Activated CD4-positive, CD25-positive, alpha-beta regulatory T cell (primary cell): ENCODE results near the gene PLA2G15.

Experiments used
- DNase-seq, 4 experiments: peaks; one replicate each; lab custom pipeline; 2025; lab: John Stamatoyannopoulos, UW

Gene PLA2G15

DNA sequence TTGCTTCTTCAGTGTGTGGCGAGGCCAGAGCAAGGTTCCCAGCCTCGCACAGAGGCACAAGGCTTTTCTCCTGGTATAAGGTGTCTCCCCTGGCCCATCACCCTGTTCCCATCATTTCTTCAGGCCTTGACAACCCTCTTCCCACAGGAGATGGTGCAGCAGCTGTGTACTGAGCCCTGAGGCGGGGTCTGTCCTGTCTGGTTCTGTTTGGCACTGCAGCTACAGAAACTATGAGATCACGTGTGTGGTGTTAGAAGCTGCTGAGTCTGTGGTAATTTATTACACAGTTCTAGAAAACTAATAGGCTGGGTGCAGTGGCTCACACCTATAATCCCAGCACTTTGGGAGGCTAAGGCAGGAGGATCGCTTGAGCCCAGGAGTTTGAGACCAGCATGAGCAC lies 7.2 kb downstream of the PLA2G15 start:
- no peak for DNase-seq

GRCh38 chr16:68253721-68254120 lies 8.5 kb downstream of the PLA2G15 start:
- no peak for DNase-seq

GRCh38 chr16:68255712-68256111 lies 10.5 kb downstream of the PLA2G15 start:
- DNase-seq, result no peak

GRCh38 chr16:68257251-68257905 lies 12.2 kb downstream of the PLA2G15 start:
- DNase-seq, result no peak

DNA sequence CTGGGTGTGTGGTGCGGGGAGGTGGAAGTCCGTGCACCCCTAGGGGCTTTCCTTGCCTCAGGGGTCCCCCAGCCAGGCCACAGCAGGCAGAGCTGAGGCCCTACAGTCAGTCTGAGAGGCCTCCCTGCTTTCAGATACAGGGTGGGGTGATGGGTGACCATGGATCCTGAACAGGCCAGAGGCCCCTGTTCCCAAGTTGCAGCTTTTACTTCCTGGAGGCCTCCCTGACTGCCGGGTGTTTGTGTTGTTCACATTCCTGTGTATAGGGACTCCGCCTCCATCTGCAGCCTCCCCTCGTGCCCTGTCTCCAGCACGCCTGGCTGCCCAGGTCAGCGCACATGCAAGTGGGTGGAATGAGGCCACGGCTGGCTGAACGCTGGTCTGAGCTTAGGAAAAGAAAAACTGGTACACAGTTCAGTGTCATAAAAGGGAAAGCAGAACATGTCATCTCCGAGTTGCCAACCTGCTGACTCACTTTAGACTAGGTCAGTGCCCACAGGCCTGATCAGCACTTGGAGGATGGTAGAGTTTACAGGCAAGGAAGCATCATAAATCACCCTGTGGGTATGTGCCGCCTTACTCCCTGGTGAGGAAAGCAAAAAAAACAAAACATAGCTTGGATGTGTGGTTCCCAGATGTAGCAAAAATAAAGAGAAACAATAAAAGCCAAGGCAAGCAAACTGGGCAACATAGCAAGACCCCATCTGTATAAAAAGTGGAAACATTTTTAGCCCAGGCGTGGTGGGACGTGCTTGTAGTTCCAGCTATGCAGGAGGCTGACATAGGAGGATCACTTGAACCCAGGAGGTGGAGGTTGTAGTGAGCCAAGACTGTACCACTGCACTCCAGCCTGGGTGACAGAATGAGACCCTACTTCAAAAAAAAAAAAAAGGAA lies 13.0 kb downstream of the PLA2G15 start:
- no peak for DNase-seq

DNA sequence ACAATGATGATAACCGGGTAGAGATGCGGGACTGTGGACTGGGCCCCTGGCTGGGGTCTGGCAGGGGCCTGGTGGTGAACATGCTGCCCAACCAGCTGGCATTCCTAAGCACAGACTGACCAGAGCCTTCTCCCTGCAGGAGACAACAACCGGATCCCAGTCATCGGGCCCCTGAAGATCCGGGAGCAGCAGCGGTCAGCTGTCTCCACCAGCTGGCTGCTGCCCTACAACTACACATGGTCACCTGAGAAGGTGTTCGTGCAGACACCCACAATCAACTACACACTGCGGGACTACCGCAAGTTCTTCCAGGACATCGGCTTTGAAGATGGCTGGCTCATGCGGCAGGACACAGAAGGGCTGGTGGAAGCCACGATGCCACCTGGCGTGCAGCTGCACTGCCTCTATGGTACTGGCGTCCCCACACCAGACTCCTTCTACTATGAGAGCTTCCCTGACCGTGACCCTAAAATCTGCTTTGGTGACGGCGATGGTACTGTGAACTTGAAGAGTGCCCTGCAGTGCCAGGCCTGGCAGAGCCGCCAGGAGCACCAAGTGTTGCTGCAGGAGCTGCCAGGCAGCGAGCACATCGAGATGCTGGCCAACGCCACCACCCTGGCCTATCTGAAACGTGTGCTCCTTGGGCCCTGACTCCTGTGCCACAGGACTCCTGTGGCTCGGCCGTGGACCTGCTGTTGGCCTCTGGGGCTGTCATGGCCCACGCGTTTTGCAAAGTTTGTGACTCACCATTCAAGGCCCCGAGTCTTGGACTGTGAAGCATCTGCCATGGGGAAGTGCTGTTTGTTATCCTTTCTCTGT lies 14.0 kb downstream of the PLA2G15 start:
- no peak for DNase-seq

DNA sequence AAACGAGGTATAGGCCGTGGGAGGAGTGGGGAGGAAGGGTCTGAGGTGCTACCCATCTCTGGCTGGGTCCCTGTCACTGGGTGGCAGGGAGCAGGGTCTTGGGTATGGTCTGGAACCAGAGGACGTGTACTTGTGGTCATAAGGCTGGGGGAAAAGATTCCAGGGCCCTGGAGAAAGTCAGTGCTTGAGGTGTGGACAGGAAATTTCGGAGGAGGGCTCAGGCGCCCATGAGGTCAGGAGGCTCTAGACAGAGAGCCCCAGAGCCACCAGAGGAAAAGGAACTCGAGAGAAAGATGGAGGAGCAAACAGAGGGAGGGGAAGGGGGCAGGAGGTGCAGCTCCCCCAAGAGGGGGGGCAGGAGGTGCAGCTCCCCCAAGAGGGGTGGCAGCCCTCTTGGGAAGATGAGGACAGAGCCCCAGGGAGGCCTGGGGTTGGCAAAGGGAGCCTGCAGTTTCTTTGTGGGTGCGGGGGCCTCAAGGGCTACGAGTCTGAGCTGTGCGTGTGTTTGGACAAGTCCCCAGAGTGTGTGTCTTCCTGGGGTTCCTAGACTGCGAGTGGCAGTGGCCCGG lies 18.5 kb downstream of the PLA2G15 start:
- no peak for DNase-seq

- DNase-seq, result peak; percentile 63 to 71 (median 68)
Observed at GRCh38 chr16:68264128-68265077, 19.2 kb downstream of the PLA2G15 start, which contains the start of gene SLC7A6. TSS of gene SLC7A6 (plus strand) at chr16:68264526. CDS start at chr16:68274727, 10,201 bp downstream.

DNA sequence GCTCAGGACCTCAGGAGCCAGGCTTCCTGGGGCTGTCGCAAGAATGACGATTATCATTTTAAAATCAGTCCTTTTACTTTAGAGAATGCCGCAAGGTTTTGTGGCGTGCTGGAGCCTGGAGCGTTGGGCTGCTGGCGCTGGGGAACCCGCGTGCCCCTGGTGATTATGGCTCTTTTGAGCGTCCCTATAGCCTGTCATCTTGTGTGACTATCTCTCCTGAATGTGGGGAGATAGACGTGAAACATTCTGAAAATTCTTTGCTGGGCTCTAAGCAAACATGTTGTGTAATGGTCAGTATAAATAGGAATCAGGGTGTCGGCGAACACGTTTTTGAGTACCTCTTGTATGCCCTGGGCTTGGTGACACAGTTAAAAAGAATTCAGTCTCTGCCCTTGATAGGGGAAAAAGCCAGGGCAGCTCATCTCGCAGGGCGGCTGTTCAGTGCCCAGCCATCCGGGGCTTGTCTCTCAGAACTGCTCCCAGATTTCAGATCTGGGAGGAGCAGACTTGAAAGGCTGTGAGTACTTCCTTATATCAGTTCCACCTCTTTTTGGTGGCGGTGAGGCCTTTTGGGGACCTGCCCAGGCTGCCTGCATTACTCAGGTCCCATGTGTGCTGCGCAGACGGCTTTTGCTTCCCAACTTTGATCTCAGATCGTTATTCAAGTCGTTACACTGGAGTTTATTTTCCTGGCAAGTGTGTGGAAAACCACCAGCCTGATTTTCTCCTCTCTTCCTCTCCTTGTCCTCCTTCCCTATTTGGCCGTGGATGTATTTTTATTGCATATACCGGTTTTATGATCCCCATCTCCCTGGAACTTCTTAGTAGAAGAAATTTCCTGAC lies 20.1 kb downstream of the PLA2G15 start:
- no peak for DNase-seq

- DNase-seq, result no peak
Observed at GRCh38 chr16:68267612-68268405, 22.6 kb downstream of the PLA2G15 start.

DNA sequence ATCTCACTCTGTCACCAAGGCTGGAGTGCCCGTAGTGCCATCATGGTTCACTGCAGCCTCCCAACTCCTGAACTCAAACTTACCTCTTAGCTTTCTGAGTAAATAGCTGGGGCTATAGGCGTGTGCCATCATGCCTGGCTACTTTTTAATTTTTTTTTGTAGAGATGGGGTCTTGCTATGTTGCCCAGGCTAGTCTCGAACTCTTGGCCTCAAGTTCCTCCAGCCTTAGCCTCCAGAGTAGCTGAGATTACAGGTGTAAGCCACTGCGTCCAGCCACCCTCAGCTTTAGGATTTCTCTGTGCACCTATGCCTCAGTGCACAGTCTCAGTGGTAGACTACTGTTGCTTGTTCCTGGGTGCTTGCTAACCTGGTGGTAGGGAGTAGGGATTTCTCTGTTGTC lies 24.6 kb downstream of the PLA2G15 start:
- no peak for DNase-seq

GRCh38 chr16:68270353-68270752 lies 25.2 kb downstream of the PLA2G15 start:
- DNase-seq, result no peak

DNA sequence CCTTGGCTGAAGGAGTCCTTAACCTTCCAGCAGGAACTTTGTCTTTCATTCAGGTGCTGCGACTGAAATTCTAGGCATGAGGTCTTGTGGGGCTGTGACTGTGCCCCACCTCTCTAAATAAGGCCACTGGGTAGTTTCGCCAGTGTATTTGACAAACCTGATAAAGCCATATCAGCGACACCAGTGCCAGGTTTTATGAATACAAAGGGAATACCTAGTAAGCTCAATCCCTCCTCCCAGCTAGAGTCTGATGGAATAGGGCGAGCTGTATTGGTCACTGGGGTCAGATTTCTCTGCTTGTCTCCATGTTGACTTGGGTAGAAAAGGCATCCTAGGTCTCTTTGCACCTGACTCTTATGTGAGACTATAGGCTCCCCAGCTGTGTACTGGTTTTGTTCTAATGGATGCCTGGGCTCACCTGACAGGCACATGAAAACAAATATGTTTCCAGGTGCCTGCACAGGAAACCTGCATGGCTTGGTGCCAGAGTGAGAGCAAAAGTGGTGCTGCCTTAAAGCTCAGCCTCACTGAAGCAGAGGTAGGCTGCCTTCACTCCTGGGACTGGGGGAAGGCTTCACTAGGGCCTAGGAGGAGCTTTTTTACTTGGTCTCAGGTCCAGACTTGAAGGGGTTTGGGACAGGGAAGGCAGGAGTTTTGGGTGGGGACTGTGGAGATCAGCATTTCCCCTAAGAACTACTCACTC lies 27.5 kb downstream of the PLA2G15 start:
- DNase-seq, result peak in 2 of 4 experiments; percentile 42 to 51

DNA sequence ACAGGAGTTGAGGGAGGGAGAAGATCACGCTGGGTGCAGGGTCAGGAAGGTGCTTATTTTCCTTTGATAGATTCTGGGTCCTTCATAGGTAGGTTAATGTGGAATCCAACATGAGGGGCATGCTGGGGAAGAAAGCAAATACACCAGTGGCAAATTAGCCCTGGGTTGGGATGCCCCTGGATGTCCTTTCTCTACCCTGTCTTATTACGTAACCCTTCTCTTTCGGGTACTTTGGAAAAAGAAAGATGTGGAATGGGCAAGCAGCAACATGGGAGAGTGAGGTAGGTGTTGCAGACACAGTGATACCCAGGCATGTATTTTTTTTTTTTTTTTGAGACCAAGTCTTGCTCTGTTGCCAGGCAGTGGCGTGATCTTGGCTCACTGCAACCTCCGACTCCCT lies 28.3 kb downstream of the PLA2G15 start:
- DNase-seq, result no peak

DNA sequence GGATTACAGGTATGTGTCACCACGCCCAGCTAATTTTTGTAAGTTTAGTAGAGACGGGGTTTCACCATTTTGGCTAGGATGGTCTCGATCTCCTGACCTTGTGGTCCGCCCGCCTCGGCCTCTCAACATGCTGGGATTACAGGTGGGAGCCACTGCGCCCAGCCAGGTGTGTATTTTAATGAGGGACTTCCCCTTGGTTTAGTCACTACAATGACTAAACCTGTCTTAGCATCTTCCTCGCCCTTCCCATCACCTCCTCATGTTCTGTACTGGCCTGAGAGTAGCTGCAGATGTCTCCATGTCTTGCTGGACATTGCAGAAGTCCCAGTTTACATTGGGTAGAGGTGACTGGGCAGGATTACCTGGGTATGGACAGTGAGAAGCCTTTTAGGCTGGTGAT lies 28.7 kb downstream of the PLA2G15 start:
- DNase-seq, result no peak

DNA sequence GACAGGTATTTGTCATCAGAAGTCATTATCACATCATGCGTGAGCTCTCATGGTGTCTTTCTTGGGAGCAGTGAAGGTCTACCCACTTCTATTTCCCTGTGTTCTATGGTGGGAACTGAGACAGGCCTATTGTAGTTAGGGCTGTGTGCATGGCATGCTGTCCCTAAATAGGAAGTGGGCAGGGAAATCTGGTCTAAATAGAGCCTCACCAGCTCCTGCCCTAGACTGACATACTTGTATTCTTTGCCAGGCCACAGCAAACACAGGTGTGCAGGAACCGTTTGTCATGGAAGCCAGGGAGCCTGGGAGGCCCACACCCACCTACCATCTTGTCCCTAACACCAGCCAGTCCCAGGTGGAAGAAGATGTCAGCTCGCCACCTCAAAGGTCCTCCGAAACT lies 29.3 kb downstream of the PLA2G15 start:
- DNase-seq, result no peak

DNA sequence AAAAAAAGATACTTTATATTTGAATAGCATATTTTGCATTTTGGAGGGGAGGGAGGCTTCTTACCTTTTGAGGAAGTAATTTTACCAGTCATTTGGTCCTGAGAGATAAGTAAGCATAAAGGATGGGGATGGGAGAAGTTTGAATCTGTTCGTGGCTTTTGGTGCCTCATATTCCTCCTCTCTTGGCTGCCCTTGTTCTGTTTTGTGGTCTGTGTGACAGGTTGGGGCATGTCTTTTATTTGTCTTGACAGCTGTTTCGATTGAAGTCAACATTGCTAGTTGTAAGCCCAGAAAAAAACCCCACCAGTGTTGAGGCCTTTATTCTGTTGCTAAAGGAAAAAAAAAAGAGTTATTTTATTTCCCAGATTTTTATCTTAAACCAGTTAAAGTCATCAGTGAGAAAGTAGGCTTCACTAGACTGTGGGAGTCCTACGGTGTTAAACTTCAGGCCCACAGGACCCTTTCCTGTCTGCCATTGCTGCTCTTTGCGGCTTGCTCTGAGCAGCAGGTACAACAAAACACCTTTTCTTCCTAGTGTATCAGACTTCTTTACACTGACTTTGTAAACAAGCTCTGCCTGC lies 30.5 kb downstream of the PLA2G15 start:
- peak in 1 of 4 experiments; percentile 11 for DNase-seq

DNA sequence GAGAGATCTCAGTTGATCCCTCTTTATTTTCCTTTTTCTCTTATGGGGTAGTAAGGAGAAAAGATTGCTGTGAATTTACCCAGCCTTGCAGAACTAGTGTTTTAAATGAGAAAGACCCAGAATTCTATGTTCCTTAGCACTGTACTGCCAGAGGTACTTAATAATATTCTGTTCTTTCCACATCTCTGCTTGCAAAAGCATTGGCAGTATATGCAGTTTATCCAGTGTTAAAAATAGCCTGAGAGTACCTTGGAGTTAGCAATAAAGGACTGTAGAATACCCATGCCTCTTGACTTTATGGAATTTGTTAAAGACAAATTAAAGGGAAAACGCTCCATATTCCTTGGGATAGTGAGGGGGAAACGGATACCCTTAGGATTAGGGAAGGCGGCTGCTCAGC lies 31.1 kb downstream of the PLA2G15 start:
- no peak for DNase-seq
